GM19035 (cell line): ENCODE results near the gene MYOM1.
"Not testable (repeated sequence)": the region's sequence is repeated elsewhere in the genome, so short reads cannot be mapped to it uniquely, and the experiment has no call there.

ENCODE experiments used
- ATAC-seq: cut with Tn5 transposase; IDR thresholded peaks from one replicate; pipeline ENCODE4 v1.9.1; 2021; ENCODE audit not compliant: unreplicated experiment

Gene MYOM1

GRCh38 chr18:3093624-3094337, 126.0 kb downstream of the MYOM1 start:
- no peak for ATAC-seq

- ATAC-seq, result no peak
These were observed 127.0 kb downstream of the MYOM1 start for GRCh38 chr18:3092727-3093126.

GRCh38 chr18:3089579-3089978, 130.2 kb downstream of the MYOM1 start:
- no peak for ATAC-seq

GRCh38 chr18:3088449-3088848, 131.3 kb downstream of the MYOM1 start:
- no peak for ATAC-seq

DNA sequence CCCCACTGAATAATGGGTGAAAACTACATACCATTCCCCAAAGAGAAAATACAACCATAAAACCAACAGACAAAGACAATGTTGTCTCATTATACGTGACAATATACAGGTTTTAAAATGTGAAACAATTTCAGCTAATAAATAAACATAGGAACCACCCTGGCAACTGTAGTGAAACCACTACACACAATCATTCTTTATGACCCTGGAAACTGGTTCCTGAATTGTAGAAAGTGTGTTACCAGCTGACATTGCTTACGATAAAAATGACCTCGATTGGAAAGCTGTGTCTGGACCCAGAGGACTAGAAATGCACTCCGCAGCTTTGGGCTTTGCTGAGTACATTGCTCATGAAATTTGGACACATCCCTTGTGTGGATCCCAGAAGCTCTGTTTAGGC, 132.9 kb downstream of the MYOM1 start:
- ATAC-seq, result no peak

GRCh38 chr18:3085612-3086011, 134.2 kb downstream of the MYOM1 start:
- no peak for ATAC-seq

DNA sequence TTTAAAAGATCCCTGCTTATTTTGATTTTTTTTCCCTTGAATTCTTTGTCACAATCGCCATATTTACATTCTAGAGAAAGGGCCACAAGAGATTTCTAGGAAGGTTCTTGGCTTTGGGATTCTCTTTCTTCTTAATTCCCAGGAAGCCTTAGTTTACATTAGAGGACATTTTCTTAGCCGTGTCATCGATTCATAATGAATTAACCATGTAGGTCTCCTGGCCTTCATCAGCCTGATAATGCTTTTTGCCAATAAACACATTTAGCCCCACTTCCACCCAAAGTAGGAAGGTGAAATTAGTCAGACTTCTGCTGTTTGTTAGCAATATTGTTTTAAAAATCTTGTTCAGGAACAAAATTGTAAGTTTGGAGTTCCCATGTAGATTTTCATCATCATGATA, 135.6 kb downstream of the MYOM1 start:
- ATAC-seq, result no peak

GRCh38 chr18:3083766-3084165, 136.0 kb downstream of the MYOM1 start:
- ATAC-seq, result no peak

GRCh38 chr18:3081584-3081991, 138.2 kb downstream of the MYOM1 start:
- ATAC-seq, result no peak

GRCh38 chr18:3079653-3080052, 140.1 kb downstream of the MYOM1 start:
- no peak for ATAC-seq

DNA sequence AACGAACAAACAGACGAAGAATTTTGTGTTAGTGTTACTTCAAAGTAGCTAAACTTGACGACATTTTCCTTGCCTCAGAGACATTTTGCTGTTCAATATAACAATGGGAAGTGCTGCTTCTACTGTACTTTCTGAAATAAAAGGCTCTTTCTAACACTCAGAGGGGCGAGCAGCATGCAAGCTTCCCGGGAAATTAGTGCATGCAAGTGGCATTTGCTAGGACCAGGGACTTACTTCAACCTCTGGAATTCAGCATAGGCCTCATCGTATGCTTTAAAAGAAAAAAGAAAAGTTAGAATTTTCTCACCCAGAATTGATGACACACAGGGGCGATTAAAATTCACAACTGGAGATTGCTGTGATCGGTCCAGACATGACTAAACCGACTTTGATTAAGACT, 144.3 kb downstream of the MYOM1 start:
- ATAC-seq, result no peak

DNA sequence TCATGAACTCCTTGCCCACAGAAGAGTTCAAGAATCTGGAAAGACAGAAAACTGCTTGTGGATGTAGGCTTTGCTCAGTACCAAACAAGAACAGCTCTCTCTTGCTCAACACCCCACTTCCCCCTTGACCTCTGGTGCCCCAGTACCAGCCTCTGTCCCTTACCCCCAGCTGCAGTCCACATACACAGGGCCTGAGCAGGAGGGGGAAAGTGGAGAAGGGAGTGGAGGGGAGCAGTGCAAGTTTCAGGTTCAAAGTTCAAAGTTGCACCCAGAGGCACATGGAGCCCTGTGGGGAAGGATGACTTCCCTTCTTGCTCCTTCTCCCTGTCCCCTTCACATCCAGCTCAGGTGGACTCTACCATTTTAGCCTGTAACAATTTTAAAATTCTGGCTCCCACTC, 145.7 kb downstream of the MYOM1 start:
- ATAC-seq, result no peak

DNA sequence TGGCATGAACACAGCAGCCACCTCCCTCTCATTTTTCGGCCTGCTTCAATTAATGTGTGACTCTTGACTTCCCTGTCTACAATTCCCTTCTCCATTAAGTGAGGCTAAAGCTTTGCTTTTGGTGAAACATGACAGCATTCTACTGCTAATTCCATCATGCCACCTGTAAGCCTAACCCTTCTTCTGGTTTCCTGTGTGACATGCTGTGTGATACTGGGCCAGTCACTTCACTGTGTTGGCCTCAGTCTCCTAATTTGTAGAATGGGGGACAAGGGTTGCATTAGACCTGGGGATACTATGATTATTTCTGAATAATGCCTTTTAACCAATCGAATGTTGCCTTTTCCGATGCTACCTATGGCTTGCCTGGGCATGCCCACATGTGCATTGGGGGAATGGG, 146.4 kb downstream of the MYOM1 start:
- ATAC-seq, result not testable (repeated sequence)

DNA sequence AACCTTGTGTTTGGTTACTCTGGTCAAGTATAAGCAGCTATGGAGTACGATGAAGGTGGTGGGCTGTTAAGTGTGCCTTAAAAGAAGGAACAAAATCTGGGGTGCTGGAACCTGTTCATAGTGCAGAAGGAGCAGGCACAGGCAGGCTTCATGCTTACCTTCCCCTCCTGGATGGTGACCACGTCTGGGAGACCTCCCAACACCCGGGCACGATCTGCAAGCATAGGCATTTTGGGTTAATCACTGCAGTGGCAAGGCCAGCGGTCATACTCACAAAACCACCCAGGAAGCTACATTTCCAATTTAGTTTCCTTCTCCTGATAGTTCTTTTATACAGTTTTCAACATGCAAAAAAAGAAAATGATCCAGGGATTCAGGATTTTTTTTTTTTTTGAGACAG, 148.1 kb downstream of the MYOM1 start:
- no peak for ATAC-seq

DNA sequence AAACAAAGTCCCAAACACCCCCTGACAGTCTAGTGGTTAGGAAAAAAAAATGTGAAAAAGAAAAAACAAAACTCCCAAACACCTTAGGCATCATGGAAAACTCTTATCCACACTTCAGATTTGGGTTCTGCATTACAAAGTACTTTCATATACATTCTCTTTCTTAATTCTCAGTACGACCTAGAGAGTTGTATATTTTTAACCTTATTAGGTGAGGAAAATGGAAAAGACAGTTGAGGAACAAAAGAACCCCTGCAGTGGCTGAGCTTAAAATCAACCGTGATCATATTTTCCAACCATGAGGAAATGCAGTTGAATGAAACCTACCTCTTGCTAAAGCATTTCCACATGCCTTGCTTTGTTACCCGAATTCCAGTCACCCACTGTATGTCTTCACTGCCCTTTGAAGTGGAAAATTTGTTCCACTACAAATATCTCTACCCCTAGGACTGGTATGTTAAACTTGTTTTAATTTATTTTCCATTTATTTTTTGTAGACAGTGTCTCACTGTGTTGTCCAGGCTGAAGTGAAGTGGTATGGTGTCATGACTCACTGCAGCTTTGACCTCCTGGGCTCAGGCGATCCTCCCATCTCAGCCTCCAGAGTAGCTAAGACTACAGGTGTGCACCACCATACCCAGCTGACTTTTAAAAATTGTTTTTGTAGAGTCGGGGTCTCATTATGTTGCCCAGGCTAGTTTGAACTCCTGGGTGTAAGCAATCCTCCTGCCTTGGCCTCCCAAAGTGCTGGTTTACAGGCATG, 149.9 kb downstream of the MYOM1 start:
- ATAC-seq, result no peak

- ATAC-seq, result no peak
These were observed 152.0 kb downstream of the MYOM1 start for GRCh38 chr18:3067722-3068121.

DNA sequence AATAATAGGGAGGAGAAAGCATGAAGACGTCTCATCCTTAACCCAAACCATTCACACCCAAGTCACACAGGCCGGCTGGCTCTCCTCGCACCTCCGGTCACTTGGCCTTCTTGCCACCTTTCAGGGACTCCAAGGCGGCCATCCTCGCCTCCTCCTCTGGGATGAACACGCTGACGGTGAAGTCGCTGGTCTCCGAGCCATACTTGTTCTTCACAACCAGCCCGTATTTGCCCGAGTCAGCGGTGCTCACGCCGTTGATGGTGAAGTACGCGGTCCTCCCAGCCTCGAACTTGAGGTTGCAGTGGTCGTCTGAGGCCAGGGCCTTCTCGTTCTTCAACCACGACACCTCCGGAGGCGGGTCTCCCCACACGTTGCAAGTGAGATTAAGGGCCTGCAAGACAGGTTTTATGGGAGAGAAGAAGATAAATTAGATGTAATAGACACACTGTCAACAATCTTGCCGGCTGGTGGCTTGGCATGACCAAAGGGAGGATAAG, 152.6 kb downstream of the MYOM1 start:
- no peak for ATAC-seq

GRCh38 chr18:3066341-3067110, 153.2 kb downstream of the MYOM1 start:
- no peak for ATAC-seq

DNA sequence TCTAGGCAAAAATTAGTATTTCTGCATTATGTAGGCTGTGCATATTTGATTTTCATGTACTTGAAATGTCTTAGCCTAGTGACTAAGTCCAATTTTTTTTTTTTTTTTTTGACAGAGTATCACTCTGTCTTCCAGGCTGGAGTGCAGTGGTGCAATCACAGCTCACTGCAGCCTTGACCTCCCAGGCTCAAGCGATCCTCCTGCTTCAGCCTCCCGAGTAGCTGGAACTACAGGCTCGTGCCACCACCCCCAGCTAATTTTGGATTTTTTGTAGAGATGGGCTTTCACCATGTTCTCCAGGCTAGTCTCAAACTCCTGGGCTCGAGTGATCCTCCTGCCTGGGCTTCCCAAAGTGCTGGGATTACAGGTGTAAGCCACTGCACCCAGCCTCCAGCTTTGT, 156.0 kb downstream of the MYOM1 start:
- not testable (repeated sequence) for ATAC-seq

DNA sequence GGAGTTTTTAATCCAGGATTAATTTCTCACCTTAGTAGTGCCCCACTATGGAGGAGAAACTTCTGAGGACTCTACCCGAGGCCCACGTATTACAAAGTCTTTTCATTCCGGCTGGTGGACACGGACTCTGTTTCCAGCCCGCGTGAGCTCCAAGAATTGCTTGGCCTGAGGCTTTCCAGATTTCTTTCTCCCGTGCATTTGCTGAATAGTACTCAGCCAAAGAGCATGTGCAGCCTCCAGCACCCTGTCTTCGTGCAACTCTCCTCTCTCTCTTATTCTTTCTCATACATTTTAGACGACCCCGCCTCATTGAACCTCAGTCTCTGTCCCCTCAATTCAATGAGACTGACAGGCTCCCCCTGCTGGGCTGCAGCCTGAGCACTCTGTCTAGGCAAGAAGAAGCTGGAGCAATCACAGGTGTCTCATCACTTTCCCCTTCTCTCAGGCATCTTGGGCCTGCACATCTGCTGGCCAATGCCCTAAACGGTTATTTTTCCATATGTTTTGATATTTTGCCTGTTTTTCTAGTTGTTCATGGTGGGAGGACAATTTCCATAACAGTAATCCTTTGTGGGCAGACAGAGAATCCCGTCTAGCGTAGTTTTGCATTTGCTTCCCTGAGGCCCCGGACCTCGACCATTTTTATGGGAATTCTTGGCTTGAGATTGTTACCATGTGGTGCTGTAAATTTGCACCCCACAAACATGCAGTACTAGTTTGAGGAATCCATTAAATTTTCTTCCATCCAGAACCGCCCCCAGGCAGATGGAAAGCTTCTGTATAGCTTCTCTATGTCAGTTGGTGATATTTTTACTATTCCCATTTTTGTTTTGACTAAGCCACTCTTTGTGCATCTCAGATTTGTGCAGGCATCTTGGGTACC, 156.7 kb downstream of the MYOM1 start:
- ATAC-seq, result peak; percentile 60
